K562 (cell line): ENCODE data around the gene MCCD1. TPM values are rescaled to one million over a fixed set of nuclear protein-coding genes. Genes with fewer than 3 reads are reported as not detected.

Source experiments
- ARID2 ChIP-seq: fragments of 450-650 bp; IDR thresholded peaks from 2 replicates; pipeline ENCODE4 v1.6.1; 2017; ENCODE audit warnings: antibody characterized with exemption, mild to moderate bottlenecking
- ETV6 ChIP-seq, 3 experiments: fragments of 150-350 bp in 1 of 3; sonication (generic) in 1 of 3; formaldehyde crosslinking in 1 of 3; IDR thresholded peaks; 2 replicates each; pipeline versions ENCODE4 v1.6.1 to v1.8.0; 2014 to 2022; ENCODE audit warnings: borderline replicate concordance in 2 of 3, low read depth in 2 of 3, antibody characterized with exemption in 1 of 3, low read length in 1 of 3, mild to moderate bottlenecking in 1 of 3, missing genetic modification reagents in 1 of 3
- HMG20A ChIP-seq: fragments of 450-650 bp; formaldehyde crosslinking; conservative IDR thresholded peaks from 2 replicates; pipeline ENCODE4 v1.4.0; 2020; ENCODE audit warnings: mild to moderate bottlenecking, mixed read lengths
- HNRNPH1 ChIP-seq: fragments of 200-400 bp; formaldehyde crosslinking; optimal IDR thresholded peaks from 2 replicates; pipeline ENCODE3; 2017; ENCODE audit warnings: low read depth, mild to moderate bottlenecking, low read length, moderate library complexity
- MEF2A ChIP-seq: IDR thresholded peaks from 2 replicates; pipeline ENCODE4 v1.6.1; 2011; ENCODE audit warnings: low read depth, mild to moderate bottlenecking, low read length, moderate library complexity; ENCODE audit not compliant: control insufficient read depth
- MTF1 ChIP-seq: fragments of 250-450 bp; sonication (Bioruptor Pico); IDR thresholded peaks from 2 replicates; pipeline ENCODE4 v1.9.0; 2021; ENCODE audit warnings: moderate library complexity, mild to moderate bottlenecking, inconsistent platforms, borderline replicate concordance
- NCOA6 ChIP-seq: fragments of 450-650 bp; IDR thresholded peaks from 2 replicates; pipeline ENCODE4 v1.6.1; 2017; ENCODE audit warnings: mild to moderate bottlenecking
- NCOR1 ChIP-seq: fragments of 450-650 bp; IDR thresholded peaks from 2 replicates; pipeline ENCODE4 v1.6.1; 2016; ENCODE audit warnings: mild to moderate bottlenecking, moderate library complexity
- NR2C2 ChIP-seq, 2 experiments: fragments of 200-800 bp in 1 of 2; sonication (Bioruptor generic) in 1 of 2; sonication (generic) in 1 of 2; formaldehyde crosslinking in 1 of 2; IDR thresholded peaks; 2 replicates each; pipeline versions ENCODE4 v1.6.1 to v1.8.0; 2016 to 2022; ENCODE audit warnings: mild to moderate bottlenecking in 1 of 2, missing compliant biosample characterization in 1 of 2, missing genetic modification characterization in 1 of 2, missing genetic modification reagents in 1 of 2
- PHB ChIP-seq: fragments of 250-450 bp; sonication (Bioruptor Pico); IDR thresholded peaks from 2 replicates; pipeline ENCODE4 v1.5.0; 2021
- POLR2AphosphoS2 ChIP-seq: IDR thresholded peaks from 2 replicates; pipeline ENCODE4 v1.6.1; 2012; ENCODE audit warnings: low read length, improper control_type of control experiment
- POLR3G ChIP-seq: IDR thresholded peaks from 2 replicates; pipeline ENCODE4 v1.6.1; 2011; ENCODE audit not compliant: insufficient read length, insufficient replicate concordance; ENCODE audit errors: extremely low read depth
- RBM39 ChIP-seq: fragments of 200-400 bp; formaldehyde crosslinking; optimal IDR thresholded peaks from 2 replicates; pipeline ENCODE3; 2018; ENCODE audit warnings: low read depth, low read length
- RUNX1 ChIP-seq: sonication (generic); IDR thresholded peaks from 2 replicates; pipeline ENCODE4 v1.6.1; 2016; ENCODE audit warnings: antibody characterized with exemption, low read depth
- SAP30 ChIP-seq: fragments of 200-600 bp; sonication (generic); IDR thresholded peaks from 2 replicates; pipeline ENCODE4 v1.6.1; 2012; ENCODE audit warnings: borderline replicate concordance, low read depth, mild to moderate bottlenecking, moderate library complexity, low read length, control low read depth, inconsistent platforms; ENCODE audit not compliant: insufficient read depth, poor library complexity, severe bottlenecking
- SFPQ ChIP-seq: fragments of 200-400 bp; formaldehyde crosslinking; IDR thresholded peaks from 2 replicates; pipeline ENCODE4 v1.6.1; 2017; ENCODE audit warnings: mild to moderate bottlenecking, low read depth, low read length, moderate library complexity
- STAG1 ChIP-seq: sonication (generic); formaldehyde crosslinking; IDR thresholded peaks from 2 replicates; pipeline ENCODE4 v1.5.0; 2020; ENCODE audit warnings: missing genetic modification reagents, borderline replicate concordance
- TAF15 ChIP-seq: fragments of 200-400 bp; formaldehyde crosslinking; IDR thresholded peaks from 2 replicates; pipeline ENCODE4 v1.6.1; 2017; ENCODE audit warnings: mild to moderate bottlenecking, low read depth, low read length, moderate library complexity
- ZBTB26 ChIP-seq: fragments of 450-650 bp; formaldehyde crosslinking; IDR thresholded peaks from 2 replicates; pipeline ENCODE4 v1.4.0; 2022; ENCODE audit warnings: missing genetic modification characterization
- ZNF311 ChIP-seq: fragments of 250-450 bp; sonication (Bioruptor Pico); IDR thresholded peaks from 2 replicates; pipeline ENCODE4 v1.4.0; 2020; ENCODE audit warnings: mild to moderate bottlenecking, moderate library complexity
- ZNF384 ChIP-seq: IDR thresholded peaks from 2 replicates; pipeline ENCODE4 v1.6.1; 2012; ENCODE audit warnings: low read depth, low read length, improper control_type of control experiment
- ZNF449 ChIP-seq: fragments of 250-450 bp; sonication (Bioruptor Pico); IDR thresholded peaks from 2 replicates; pipeline ENCODE4 v1.8.0; 2022; ENCODE audit warnings: moderate library complexity, mild to moderate bottlenecking, inconsistent platforms
- ZNF583 ChIP-seq: fragments of 250-450 bp; sonication (Bioruptor Pico); IDR thresholded peaks from 2 replicates; pipeline ENCODE4 v1.4.0; 2020
- polyA plus RNA-seq, 8 experiments: library from polyadenylated mRNA; depleted of rRNA in 4 of 8; stranded (reverse) in 5 of 8; unstranded in 3 of 8; fragments of >200 nt; fragmentation: Nextera tagmentation in 2 of 8; fragmentation: Illumina TruSeq in 1 of 8; extraction: Ambion mirVana in 2 of 8; extraction: Trizol in 1 of 8; gene quantifications; 2 replicates each; pipeline versions ENCODE4 v1.2.1 to v1.2.3, GENCODE V29; 2011 to 2014; ENCODE audit warnings: inconsistent platforms in 1 of 8, missing spikeins in 1 of 8
- total RNA-seq, 7 experiments: library from RNA; depleted of rRNA in 6 of 7; stranded (reverse); fragments of >200 nt in 6 of 7; fragmentation: Illumina TruSeq in 2 of 7; extraction: Trizol in 2 of 7; gene quantifications; 2 replicates each; pipeline versions ENCODE4 v1.2.1 to v1.2.3, GENCODE V29; 2011 to 2021; ENCODE audit warnings: low replicate concordance in 1 of 7

Gene MCCD1
- total and polyA plus RNA-seq, 9 of the 15 experiments (the other 6 are each of a cell fraction or from before 2014, with no cell fraction given) = not detected

GRCh38 chr6:31490115-31490873 is 38.5 kb upstream of the MCCD1 start (continued):
- no peak for TF ChIP-seq ZNF449
- peak; percentile 69 for TF ChIP-seq NCOR1
- no peak for TF ChIP-seq NR2C2 (CRISPR knock-in tag; IDR thresholded peaks at IDR 0.05)
- no peak for TF ChIP-seq NR2C2 (tag; IDR thresholded peaks at IDR 0.05)
- TF ChIP-seq RBM39 = no peak
- no peak for TF ChIP-seq MEF2A
- no peak for TF ChIP-seq PHB (CRISPR knock-in tag)
- TF ChIP-seq ZNF384 = no peak
- no peak for TF ChIP-seq HMG20A
- no peak for TF ChIP-seq TAF15
- no peak for TF ChIP-seq ZNF583 (CRISPR knock-in tag)
- no peak for TF ChIP-seq HNRNPH1
- 0 out of 2 replicates have a peak, but pooled peaks have one; percentile 29 for TF ChIP-seq RUNX1
- no peak for TF ChIP-seq POLR3G
- no peak for TF ChIP-seq NCOA6
- TF ChIP-seq ZNF311 = no peak
- TF ChIP-seq ARID2 = no peak
- no peak for TF ChIP-seq SFPQ
- TF ChIP-seq POLR2AphosphoS2 = no peak
- no peak for TF ChIP-seq SAP30
- TF ChIP-seq STAG1 (CRISPR knock-in tag) = no peak
- no peak for TF ChIP-seq MTF1 (CRISPR knock-in tag)
- no peak for TF ChIP-seq ZBTB26
- no peak for TF ChIP-seq ETV6 (IDR thresholded peaks at IDR 0.05; ENCODE audit: borderline replicate concordance in 1 of 2, low read depth in 2 of 2, low read length in 1 of 2)
- TF ChIP-seq ETV6 (CRISPR knock-in tag; IDR thresholded peaks at IDR 0.05; ENCODE audit: borderline replicate concordance) = no peak
